Prostate gland (tissue), 2 donors: ENCODE measurements around the gene TBC1D16. TPM values are rescaled to one million over a fixed set of nuclear protein-coding genes. Genes with fewer than 3 reads are reported as not detected.

Source experiments
- DNase-seq: peaks from one replicate; pipeline ENCODE4 v3.0.0-alpha.2; 2019; ENCODE audit warnings: low spot score
- H3K27ac ChIP-seq, 2 donors: fragments of 200-600 bp; sonication (generic); 2 replicates each; pipeline ENCODE4 v1.5.1; 2017 to 2019
- H3K27me3 ChIP-seq: fragments of 200-600 bp; sonication (generic); replicated peaks from 2 replicates; pipeline ENCODE4 v1.5.1; 2019; ENCODE audit not compliant: insufficient read depth
- H3K36me3 ChIP-seq, 2 donors: fragments of 200-600 bp; sonication (generic); 1 replicate in 1 of 2; 2 replicates in 1 of 2; pipeline versions ENCODE4 v1.5.1 to v1.8.1; 2017 to 2019
- H3K4me1 ChIP-seq: fragments of 200-600 bp; sonication (generic); replicated peaks from 2 replicates; pipeline ENCODE4 v1.5.1; 2019
- H3K4me3 ChIP-seq, 2 donors: fragments of 200-600 bp; sonication (generic); 2 replicates each; pipeline ENCODE4 v1.5.1; 2017 to 2019
- H3K9me3 ChIP-seq: fragments of 200-600 bp; sonication (generic); 2 replicates; pipeline ENCODE4 v1.5.1; 2017
- CTCF ChIP-seq, 4 experiments: fragments of 200-600 bp in 2 of 4; fragments of 450-650 bp in 2 of 4; sonication (generic) in 2 of 4; IDR thresholded peaks; 1 replicate in 3 of 4; 2 replicates in 1 of 4; pipeline ENCODE4 v1.5.1; 2016 to 2019; ENCODE audit warnings: antibody characterized with exemption in 4 of 4, mild to moderate bottlenecking in 2 of 4, moderate library complexity in 2 of 4
- POLR2A ChIP-seq: fragments of 450-650 bp; IDR thresholded peaks from one replicate; pipeline ENCODE4 v1.6.1; 2016; ENCODE audit warnings: antibody characterized with exemption, mild to moderate bottlenecking
- POLR2AphosphoS5 ChIP-seq: sonication (generic); formaldehyde crosslinking; IDR thresholded peaks from one replicate; pipeline ENCODE4 v1.6.1; 2017; ENCODE audit warnings: antibody characterized with exemption
- WGBS: methylation state at CpG from one replicate; pipeline ENCODE4 v1.1.5; 2018; 5-methylcytosine and 5-hydroxymethylcytosine counted together
- intact Hi-C: fragments of 100-400 bp; cut with DNase I; formaldehyde crosslinking; loops from one replicate; pipeline ENCODE4 v1.14.2; 2022
- total RNA-seq, 2 donors: library from RNA; depleted of rRNA; stranded (reverse); fragments of >200 nt; gene quantifications; one replicate each; pipeline ENCODE4 v1.1.0, GENCODE V29; 2016

Gene TBC1D16
- total RNA-seq, 2 donors from 2014 or later: 29.1 to 41.9 TPM

- DNase-seq: no peak
- Histone ChIP-seq H3K36me3 (peaks cover 0 to under 1% of the 10 kb centered on the region in 2 donors), H3K4me3 (no peak overlapping the region), H3K27me3 (no peaks in the 10 kb centered on the region), H3K4me1 (peaks cover 14% of the 10 kb centered on the region), H3K9me3 (no peaks in the 10 kb centered on the region), H3K27ac (no peak overlapping the region)
- intact Hi-C loops: no loop called here
- TF ChIP-seq POLR2AphosphoS5: no peak
- no peak for TF ChIP-seq POLR2A
- TF ChIP-seq CTCF (IDR thresholded peaks at IDR 0.05): no peak
- WGBS: 93% methylated on average over 27 of the region's 27 CpGs
These were observed 85.9 kb downstream of the TBC1D16 start for GRCh38 chr17:79949656-79950209.

GRCh38 chr17:79948945-79949655, 86.6 kb downstream of the TBC1D16 start:
- no peak overlapping the region for H3K27ac ChIP-seq
- no peak for DNase-seq
- H3K4me1 ChIP-seq: peaks cover 14% of the 10 kb centered on the region
- no peak overlapping the region for H3K4me3 ChIP-seq
- 81% methylated on average over 29 of the region's 29 CpGs for WGBS
- no peak for TF ChIP-seq CTCF (IDR thresholded peaks at IDR 0.05)
- TF ChIP-seq POLR2AphosphoS5: no peak
- TF ChIP-seq POLR2A: no peak
- H3K36me3 ChIP-seq: peaks cover 1 to 6% of the 10 kb centered on the region in 2 donors
- no peaks in the 10 kb centered on the region for H3K9me3 ChIP-seq
- intact Hi-C loops: no loop called here
- H3K27me3 ChIP-seq: no peaks in the 10 kb centered on the region

GRCh38 chr17:79948406-79948944, 87.2 kb downstream of the TBC1D16 start:
- TF ChIP-seq CTCF (IDR thresholded peaks at IDR 0.05) (no peak), POLR2AphosphoS5 (peak; percentile 7)
- DNase-seq: no peak
- intact Hi-C loops: no loop called here
- 83% methylated on average over 10 of the region's 10 CpGs for WGBS
- no peak overlapping the region for H3K27ac ChIP-seq
- H3K4me3 ChIP-seq: no peak overlapping the region
- peaks cover 4 to 6% of the 10 kb centered on the region in 2 donors for H3K36me3 ChIP-seq
- H3K4me1 ChIP-seq: peaks cover 14% of the 10 kb centered on the region
- no peaks in the 10 kb centered on the region for H3K9me3 ChIP-seq
- no peaks in the 10 kb centered on the region for H3K27me3 ChIP-seq

GRCh38 chr17:79947351-79948031, 88.2 kb downstream of the TBC1D16 start:
- no peak overlapping the region for H3K4me3 ChIP-seq
- no peaks in the 10 kb centered on the region for H3K27me3 ChIP-seq
- peaks cover 14% of the 10 kb centered on the region for H3K4me1 ChIP-seq
- no peaks in the 10 kb centered on the region for H3K9me3 ChIP-seq
- peaks cover 6 to 7% of the 10 kb centered on the region in 2 donors for H3K36me3 ChIP-seq
- H3K27ac ChIP-seq: no peak overlapping the region
- no peak for DNase-seq
- TF ChIP-seq POLR2A: no peak
- TF ChIP-seq CTCF (IDR thresholded peaks at IDR 0.05): no peak
- no peak for TF ChIP-seq POLR2AphosphoS5
- WGBS: 85% methylated on average over 31 of the region's 31 CpGs
- intact Hi-C loops: no loop called here
